ENCODE data around the gene SLC22A15. TPM values are rescaled to one million over a fixed set of nuclear protein-coding genes. Genes with fewer than 3 reads are reported as not detected.

The SLC22A15 gene
- total RNA-seq, 1 donor from 2014 or later, result 5.6 TPM

DNA sequence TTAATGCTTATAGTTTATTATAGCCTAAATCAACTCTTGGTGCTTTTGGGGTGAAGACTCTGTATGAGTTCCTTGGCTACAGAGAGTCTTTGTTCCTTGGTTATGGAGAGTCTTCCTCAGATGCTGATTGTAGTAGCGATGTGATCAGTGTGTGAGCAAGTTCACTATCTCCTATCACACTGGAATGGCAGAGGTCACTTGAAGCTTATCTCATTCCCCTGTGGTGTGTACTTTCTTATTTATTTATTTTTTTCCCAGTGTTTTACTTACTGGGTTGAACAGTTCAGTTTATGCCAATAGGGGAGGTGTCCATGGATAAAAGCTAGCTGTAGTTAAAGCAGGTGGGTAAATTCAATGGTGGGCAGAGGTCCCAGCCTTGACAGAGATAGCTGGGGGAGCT, 114.8 kb downstream of the SLC22A15 start:
- no peak overlapping the region for H3K4me3 ChIP-seq
- H3K4me1 ChIP-seq, result no peaks in the 10 kb centered on the region
- H3K27me3 ChIP-seq, result no peaks in the 10 kb centered on the region
- H3K36me3 ChIP-seq, result no peaks in the 10 kb centered on the region
- no peak overlapping the region for H3K27ac ChIP-seq
- no peak for DNase-seq (ENCODE audit: low spot score in 2 of 2)
- peaks cover 10 to 37% of the 10 kb centered on the region in 2 donors for H3K9me3 ChIP-seq
- TF ChIP-seq, protein P1, sequence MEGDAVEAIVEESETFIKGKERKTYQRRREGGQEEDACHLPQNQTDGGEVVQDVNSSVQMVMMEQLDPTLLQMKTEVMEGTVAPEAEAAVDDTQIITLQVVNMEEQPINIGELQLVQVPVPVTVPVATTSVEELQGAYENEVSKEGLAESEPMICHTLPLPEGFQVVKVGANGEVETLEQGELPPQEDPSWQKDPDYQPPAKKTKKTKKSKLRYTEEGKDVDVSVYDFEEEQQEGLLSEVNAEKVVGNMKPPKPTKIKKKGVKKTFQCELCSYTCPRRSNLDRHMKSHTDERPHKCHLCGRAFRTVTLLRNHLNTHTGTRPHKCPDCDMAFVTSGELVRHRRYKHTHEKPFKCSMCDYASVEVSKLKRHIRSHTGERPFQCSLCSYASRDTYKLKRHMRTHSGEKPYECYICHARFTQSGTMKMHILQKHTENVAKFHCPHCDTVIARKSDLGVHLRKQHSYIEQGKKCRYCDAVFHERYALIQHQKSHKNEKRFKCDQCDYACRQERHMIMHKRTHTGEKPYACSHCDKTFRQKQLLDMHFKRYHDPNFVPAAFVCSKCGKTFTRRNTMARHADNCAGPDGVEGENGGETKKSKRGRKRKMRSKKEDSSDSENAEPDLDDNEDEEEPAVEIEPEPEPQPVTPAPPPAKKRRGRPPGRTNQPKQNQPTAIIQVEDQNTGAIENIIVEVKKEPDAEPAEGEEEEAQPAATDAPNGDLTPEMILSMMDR (IDR thresholded peaks at IDR 0.05), result no peak
- intact Hi-C loops (cut with DNase I), result no loop called here

DNA sequence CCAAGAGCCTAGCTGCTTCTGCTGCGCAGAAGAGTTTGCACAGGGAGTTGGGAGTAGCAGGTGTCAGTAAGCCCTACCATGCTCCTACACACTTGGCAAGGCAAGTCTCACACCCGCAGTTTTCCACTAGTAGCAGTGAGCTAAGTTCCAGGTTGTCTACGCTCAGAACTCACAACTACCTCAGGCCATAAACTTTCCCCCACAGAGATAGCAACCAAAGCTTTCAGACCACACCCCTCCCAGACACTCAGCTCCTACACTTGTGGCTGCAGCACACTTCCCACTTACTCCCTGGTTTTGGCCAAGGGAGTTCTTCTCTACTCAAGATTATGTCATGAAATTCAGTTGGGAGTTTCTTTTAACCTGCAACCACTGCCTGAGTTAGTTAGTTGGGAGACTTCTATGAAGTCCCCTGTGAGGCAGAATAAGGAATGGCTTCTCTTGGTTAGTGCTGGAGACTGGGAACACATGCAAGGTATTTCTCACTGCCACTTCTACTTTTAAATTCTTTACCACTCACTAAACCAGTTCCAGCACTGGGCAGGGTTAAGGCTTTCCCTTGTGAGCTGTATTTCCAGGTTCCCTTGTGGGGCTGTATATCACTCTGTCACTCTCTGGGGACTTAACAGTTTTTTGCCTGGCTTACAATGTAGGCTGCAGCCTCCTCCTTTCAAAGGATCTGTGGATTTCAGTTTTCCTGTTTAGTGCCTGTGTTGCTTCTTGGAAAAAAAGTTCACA, 116.6 kb downstream of the SLC22A15 start:
- peaks cover 10 to 34% of the 10 kb centered on the region in 2 donors for H3K9me3 ChIP-seq
- H3K4me1 ChIP-seq, result no peaks in the 10 kb centered on the region
- no peaks in the 10 kb centered on the region for H3K27me3 ChIP-seq
- H3K36me3 ChIP-seq, result no peaks in the 10 kb centered on the region
- TF ChIP-seq, protein P1 (IDR thresholded peaks at IDR 0.05), result no peak
- intact Hi-C loops (cut with DNase I), result no loop called here
- no peak overlapping the region for H3K27ac ChIP-seq
- no peak for DNase-seq (ENCODE audit: low spot score in 2 of 2)
- H3K4me3 ChIP-seq, result no peak overlapping the region

DNA sequence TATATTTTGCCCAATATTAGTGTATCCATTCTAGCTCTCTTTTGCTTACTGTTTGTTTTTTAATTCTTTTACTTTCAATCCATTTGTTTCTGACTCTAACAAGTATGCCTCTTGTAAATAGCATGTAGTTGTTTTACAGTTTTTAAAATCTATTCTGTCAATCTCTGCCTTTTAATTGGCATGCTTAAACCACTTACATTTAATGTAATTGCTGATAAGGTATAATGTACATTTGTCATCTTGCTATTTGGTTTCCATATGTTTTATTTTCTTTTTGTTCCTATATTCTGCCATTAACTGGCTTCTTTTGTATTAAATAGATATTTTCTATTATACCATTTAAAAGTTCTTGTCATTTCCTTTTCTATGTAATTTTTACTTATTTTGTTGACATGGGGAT, 118.7 kb downstream of the SLC22A15 start:
- no peaks in the 10 kb centered on the region for H3K27me3 ChIP-seq
- no peaks in the 10 kb centered on the region for H3K4me1 ChIP-seq
- intact Hi-C loops (cut with DNase I), result no loop called here
- H3K4me3 ChIP-seq, result no peak overlapping the region
- no peaks in the 10 kb centered on the region for H3K36me3 ChIP-seq
- no peak for DNase-seq (ENCODE audit: low spot score in 2 of 2)
- H3K9me3 ChIP-seq, result peaks cover 4 to 18% of the 10 kb centered on the region in 2 donors
- TF ChIP-seq, protein P1 (IDR thresholded peaks at IDR 0.05), result no peak
- no peak overlapping the region for H3K27ac ChIP-seq

DNA sequence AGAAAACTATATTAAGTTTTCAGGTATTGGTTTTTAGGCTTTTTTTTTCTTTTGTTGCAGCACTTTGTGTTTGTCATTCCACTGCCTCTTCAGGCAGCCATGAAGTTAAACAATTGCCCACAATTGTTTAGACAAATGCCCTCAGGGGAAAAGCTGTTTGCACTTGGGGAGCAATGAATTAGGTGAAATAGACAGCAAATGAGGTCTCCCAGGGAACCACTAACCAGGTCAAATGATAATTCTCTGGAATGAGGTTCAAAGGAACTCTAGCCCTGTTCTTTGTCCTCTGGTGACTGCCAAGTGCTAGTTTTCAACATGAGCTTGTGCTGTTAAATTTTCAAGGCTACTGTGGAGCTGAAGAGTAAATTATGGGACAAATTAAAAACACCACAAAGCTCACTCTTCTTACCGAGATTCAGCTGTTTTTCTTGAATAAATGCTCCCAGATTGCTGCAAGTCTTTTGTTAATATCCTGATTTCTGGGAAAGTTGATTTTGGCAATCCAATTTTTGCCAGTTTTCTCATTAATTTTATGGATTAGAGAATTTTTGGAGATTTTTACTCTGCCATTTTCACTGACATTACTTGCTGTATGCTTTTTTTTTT, 119.8 kb downstream of the SLC22A15 start:
- TF ChIP-seq, protein P1 (IDR thresholded peaks at IDR 0.05), result no peak
- H3K9me3 ChIP-seq, result peaks cover 0 to 11% of the 10 kb centered on the region in 2 donors
- intact Hi-C loops (cut with DNase I), result no loop called here
- H3K36me3 ChIP-seq, result no peaks in the 10 kb centered on the region
- DNase-seq (ENCODE audit: low spot score in 2 of 2), result no peak
- no peak overlapping the region for H3K27ac ChIP-seq
- no peak overlapping the region for H3K4me3 ChIP-seq
- no peaks in the 10 kb centered on the region for H3K27me3 ChIP-seq
- no peaks in the 10 kb centered on the region for H3K4me1 ChIP-seq

DNA sequence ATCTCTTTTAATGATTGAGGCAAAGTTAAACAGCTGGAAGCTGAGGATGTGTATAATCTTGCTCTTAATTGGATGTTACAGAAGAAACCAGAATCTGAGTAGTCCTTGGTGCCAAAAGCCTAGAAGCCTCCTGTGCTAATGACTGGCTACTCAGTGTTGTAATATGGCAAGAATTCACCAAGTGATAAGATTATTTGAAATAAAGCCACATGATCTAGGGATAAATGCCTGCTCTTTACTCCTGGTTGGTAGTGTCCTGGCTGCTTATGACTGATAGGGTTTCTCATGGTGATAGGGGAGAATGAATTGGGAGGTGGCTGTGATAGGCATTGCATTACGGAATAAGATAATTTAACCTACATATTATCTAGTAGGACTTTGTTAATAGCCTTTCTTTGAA, 121.3 kb downstream of the SLC22A15 start:
- intact Hi-C loops (cut with DNase I), result no loop called here
- Histone ChIP-seq H3K4me1 (no peaks in the 10 kb centered on the region), H3K27ac (no peak overlapping the region), H3K9me3 (peaks cover 0 to 11% of the 10 kb centered on the region in 2 donors), H3K36me3 (no peaks in the 10 kb centered on the region), H3K27me3 (no peaks in the 10 kb centered on the region), H3K4me3 (no peak overlapping the region)
- TF ChIP-seq, protein P1 (IDR thresholded peaks at IDR 0.05), result no peak
- DNase-seq (ENCODE audit: low spot score in 2 of 2), result no peak
